HL-60 (cell line): ENCODE data around the gene AZU1.

ENCODE experiments used
- DNase-seq, 2 experiments: peaks; one replicate each; pipeline ENCODE4 v3.0.0-alpha.2; 2010 to 2020; ENCODE audit warnings: low read depth in 1 of 2, low spot score in 1 of 2
- H3K27ac ChIP-seq: fragments of 250-450 bp; sonication (Bioruptor Pico); replicated peaks from 2 replicates; pipeline ENCODE4 v1.5.1; 2020; ENCODE audit warnings: mild to moderate bottlenecking, moderate library complexity
- H3K27me3 ChIP-seq: fragments of 250-450 bp; sonication (Bioruptor Pico); 2 replicates; pipeline ENCODE4 v1.5.1; 2021; ENCODE audit warnings: mild to moderate bottlenecking, moderate library complexity; ENCODE audit not compliant: insufficient read depth, poor library complexity, severe bottlenecking
- H3K4me3 ChIP-seq: replicated peaks from 2 replicates; pipeline ENCODE4 v1.5.1; 2011; ENCODE audit warnings: mild to moderate bottlenecking, control low read depth, low read length; ENCODE audit not compliant: insufficient read depth
- GABPA ChIP-seq: IDR thresholded peaks from 2 replicates; pipeline ENCODE4 v1.6.1; 2012; ENCODE audit warnings: low read depth
- POLR2AphosphoS5 ChIP-seq: IDR thresholded peaks from 2 replicates; pipeline ENCODE4 v1.6.1; 2012; ENCODE audit warnings: low read depth
- SPI1 ChIP-seq: IDR thresholded peaks from 2 replicates; pipeline ENCODE4 v1.6.1; 2012; ENCODE audit warnings: low read depth, mild to moderate bottlenecking, borderline replicate concordance
- TF ChIP-seq, protein P1 (sequence below): IDR thresholded peaks from 2 replicates; pipeline ENCODE4 v1.6.1; 2012; ENCODE audit warnings: low read depth; ENCODE audit not compliant: insufficient replicate concordance
- TF ChIP-seq, protein P2 (sequence below): IDR thresholded peaks from one replicate; pipeline ENCODE4 v1.5.1; 2011; ENCODE audit warnings: low read length, control low read depth, inconsistent platforms; ENCODE audit not compliant: insufficient read depth

The AZU1 gene

GRCh38 chr19:801030-801860 is 26.4 kb upstream of the AZU1 start:
- TF ChIP-seq GABPA (no peak), SPI1 (no peak), POLR2AphosphoS5 (no peak; the same call in 1 of the 2 replicates)
- TF ChIP-seq, protein P1, sequence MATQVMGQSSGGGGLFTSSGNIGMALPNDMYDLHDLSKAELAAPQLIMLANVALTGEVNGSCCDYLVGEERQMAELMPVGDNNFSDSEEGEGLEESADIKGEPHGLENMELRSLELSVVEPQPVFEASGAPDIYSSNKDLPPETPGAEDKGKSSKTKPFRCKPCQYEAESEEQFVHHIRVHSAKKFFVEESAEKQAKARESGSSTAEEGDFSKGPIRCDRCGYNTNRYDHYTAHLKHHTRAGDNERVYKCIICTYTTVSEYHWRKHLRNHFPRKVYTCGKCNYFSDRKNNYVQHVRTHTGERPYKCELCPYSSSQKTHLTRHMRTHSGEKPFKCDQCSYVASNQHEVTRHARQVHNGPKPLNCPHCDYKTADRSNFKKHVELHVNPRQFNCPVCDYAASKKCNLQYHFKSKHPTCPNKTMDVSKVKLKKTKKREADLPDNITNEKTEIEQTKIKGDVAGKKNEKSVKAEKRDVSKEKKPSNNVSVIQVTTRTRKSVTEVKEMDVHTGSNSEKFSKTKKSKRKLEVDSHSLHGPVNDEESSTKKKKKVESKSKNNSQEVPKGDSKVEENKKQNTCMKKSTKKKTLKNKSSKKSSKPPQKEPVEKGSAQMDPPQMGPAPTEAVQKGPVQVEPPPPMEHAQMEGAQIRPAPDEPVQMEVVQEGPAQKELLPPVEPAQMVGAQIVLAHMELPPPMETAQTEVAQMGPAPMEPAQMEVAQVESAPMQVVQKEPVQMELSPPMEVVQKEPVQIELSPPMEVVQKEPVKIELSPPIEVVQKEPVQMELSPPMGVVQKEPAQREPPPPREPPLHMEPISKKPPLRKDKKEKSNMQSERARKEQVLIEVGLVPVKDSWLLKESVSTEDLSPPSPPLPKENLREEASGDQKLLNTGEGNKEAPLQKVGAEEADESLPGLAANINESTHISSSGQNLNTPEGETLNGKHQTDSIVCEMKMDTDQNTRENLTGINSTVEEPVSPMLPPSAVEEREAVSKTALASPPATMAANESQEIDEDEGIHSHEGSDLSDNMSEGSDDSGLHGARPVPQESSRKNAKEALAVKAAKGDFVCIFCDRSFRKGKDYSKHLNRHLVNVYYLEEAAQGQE, result no peak
- TF ChIP-seq, protein P2, sequence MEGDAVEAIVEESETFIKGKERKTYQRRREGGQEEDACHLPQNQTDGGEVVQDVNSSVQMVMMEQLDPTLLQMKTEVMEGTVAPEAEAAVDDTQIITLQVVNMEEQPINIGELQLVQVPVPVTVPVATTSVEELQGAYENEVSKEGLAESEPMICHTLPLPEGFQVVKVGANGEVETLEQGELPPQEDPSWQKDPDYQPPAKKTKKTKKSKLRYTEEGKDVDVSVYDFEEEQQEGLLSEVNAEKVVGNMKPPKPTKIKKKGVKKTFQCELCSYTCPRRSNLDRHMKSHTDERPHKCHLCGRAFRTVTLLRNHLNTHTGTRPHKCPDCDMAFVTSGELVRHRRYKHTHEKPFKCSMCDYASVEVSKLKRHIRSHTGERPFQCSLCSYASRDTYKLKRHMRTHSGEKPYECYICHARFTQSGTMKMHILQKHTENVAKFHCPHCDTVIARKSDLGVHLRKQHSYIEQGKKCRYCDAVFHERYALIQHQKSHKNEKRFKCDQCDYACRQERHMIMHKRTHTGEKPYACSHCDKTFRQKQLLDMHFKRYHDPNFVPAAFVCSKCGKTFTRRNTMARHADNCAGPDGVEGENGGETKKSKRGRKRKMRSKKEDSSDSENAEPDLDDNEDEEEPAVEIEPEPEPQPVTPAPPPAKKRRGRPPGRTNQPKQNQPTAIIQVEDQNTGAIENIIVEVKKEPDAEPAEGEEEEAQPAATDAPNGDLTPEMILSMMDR, result no peak
- Histone ChIP-seq H3K27me3 (no peaks in the 10 kb centered on the region), H3K4me3 (peak overlapping the region; percentile 98), H3K27ac (peak overlapping the region; percentile 95)
- DNase-seq, result peak in 1 of 2 experiments; percentile 48

GRCh38 chr19:801861-802497 is 25.7 kb upstream of the AZU1 start:
- DNase-seq, result peak in 1 of 2 experiments; percentile 47
- Histone ChIP-seq H3K27ac (peak overlapping the region; percentile 95), H3K27me3 (no peaks in the 10 kb centered on the region), H3K4me3 (peak overlapping the region; percentile 98)
- TF ChIP-seq SPI1 (no peak), POLR2AphosphoS5 (no peak; the same call in 1 of the 2 replicates), GABPA (no peak)
- TF ChIP-seq, protein P1, result no peak
- TF ChIP-seq, protein P2, result no peak

DNA sequence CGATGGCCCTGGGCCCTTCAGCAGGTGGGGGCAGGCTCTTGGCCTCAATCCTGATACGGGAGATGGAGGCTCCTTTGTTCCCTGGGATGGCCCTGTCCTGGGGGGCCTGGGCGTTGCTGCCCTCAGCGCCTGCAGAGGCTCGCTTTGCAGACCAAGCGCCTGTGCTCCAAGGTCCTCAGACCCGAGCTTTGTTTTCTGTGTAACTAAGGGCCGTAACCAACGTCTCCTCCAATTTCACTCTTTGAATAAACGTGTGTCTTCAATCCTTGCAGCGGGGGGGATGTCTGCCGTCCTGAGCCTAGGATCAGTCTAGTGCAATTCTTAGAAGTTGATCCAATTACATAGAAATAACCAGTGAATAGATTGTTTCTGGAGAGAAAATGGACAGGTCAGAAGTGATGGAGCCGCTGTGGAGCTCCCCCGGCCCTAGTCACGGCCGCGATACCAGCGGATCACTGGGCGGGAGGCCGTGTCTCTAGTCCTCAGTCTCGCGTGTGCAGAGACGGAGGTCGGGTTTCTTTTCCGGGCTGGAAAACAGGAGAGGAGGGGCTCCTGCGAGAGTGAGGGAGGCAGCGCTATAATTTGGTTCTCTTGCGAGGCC is 25.0 kb upstream of the AZU1 start:
- Histone ChIP-seq H3K27ac (peak overlapping the region; percentile 95), H3K4me3 (peak overlapping the region; percentile 98; the same call in 1 of the 2 replicates), H3K27me3 (no peaks in the 10 kb centered on the region)
- TF ChIP-seq, protein P2, result no peak
- peak; percentile 4 for TF ChIP-seq POLR2AphosphoS5
- peak in 1 of 2 experiments; percentile 35 for DNase-seq
